ENCODE results near the gene ARHGEF26. TPM values are rescaled to one million over a fixed set of nuclear protein-coding genes. Genes with fewer than 3 reads are reported as not detected.

Gene ARHGEF26
- polyA plus RNA-seq, 1 donor (not counting 4 experiments of a cell fraction or from before 2014, with no cell fraction given): 2.2 TPM

DNA sequence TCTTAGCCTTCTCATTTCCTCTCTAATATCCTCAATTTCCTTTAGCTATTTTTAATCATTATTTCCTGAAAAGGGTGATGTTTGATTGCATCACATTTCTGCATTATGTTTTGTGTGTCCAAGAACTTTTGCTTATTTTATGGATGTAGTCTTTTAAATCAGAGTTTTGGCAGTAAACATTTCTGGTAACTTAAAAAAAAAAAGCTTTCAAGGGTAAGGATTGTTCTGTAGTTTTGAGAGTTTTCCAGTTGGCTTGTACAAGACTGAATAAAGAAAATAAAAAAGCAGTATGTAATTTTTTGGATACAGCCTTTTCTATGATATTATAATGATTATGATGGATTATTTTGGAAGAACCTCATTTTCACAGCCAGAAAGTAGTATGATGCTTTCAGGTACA, 103.7 kb downstream of the ARHGEF26 start:
- no peaks in the 10 kb centered on the region for H3K79me2 ChIP-seq (ENCODE audit: control insufficient read depth, insufficient read depth, low read length)
- FAIRE-seq (no peak), DNase-seq (ENCODE audit: low read depth, low spot score) (no peak)
- H3K9ac ChIP-seq (ENCODE audit: control insufficient read depth, extremely low read depth, insufficient read depth, low read length): no peak overlapping the region
- H3K27ac ChIP-seq (ENCODE audit: control insufficient read depth, insufficient read depth, low read length): no peak overlapping the region
- dilution Hi-C loops (cut with MboI; ENCODE audit: extremely low pct_ligation_motif_present, low sequenced_read_pairs): no loop called here
- peaks cover 0 to 2% of the 10 kb centered on the region in 2 experiments for H3K36me3 ChIP-seq (ENCODE audit: control insufficient read depth in 2 of 2, extremely low read depth in 1 of 2, insufficient read depth in 2 of 2, low read length in 2 of 2)
- no peak overlapping the region for H3K4me3 ChIP-seq (ENCODE audit: control insufficient read depth in 2 of 3, extremely low read depth in 1 of 3, insufficient read depth in 2 of 3, low read depth in 1 of 3, low read length in 3 of 3)
- H3K9me1 ChIP-seq (ENCODE audit: control insufficient read depth, extremely low read depth, insufficient read depth, low read length): no peaks in the 10 kb centered on the region
- no peak overlapping the region for H2AFZ ChIP-seq (ENCODE audit: control insufficient read depth, low read length)
- H3K27me3 ChIP-seq (ENCODE audit: control insufficient read depth, extremely low read depth, insufficient read depth, low read length): no peaks in the 10 kb centered on the region
- no peaks in the 10 kb centered on the region for H4K20me1 ChIP-seq (ENCODE audit: control insufficient read depth, extremely low read depth, insufficient read depth, low read length)
- no peak overlapping the region for H3K4me2 ChIP-seq (ENCODE audit: control insufficient read depth, extremely low read depth, insufficient read depth, low read depth, low read length)
- no peaks in the 10 kb centered on the region for H3K4me1 ChIP-seq (ENCODE audit: control insufficient read depth, extremely low read depth, insufficient read depth, low read length)
- no peak for TF ChIP-seq EZH2 (IDR thresholded peaks at IDR 0.05; ENCODE audit: low read length)
- no peak for TF ChIP-seq CTCF (optimal IDR thresholded peaks at IDR 0.05 in 1 of 3, IDR thresholded peaks at IDR 0.05 in 1 of 3, conservative IDR thresholded peaks at IDR 0.05 in 1 of 3; ENCODE audit: extremely low read depth in 1 of 3, insufficient read depth in 2 of 3, low read length in 3 of 3)
- H3K9me3 ChIP-seq (ENCODE audit: control insufficient read depth, low read depth, low read length): no peaks in the 10 kb centered on the region

DNA sequence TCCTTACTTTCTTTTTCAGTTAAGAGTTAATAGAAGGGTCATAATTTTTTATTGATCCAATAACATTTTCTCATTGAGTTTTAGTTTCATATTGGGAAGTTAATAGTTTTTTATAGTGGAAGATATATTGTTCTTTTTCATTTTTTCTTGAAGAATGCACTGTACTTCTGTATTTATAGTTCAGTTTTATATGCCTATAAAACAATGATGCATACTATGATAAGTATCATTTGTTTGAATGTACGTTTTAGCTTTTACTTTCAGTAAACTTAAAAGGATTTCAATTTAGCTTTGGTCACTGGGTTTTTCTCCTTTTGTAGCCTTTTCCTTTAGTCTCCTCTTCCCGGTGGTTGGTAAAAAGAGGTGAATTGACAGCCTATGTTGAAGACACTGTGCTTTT, 104.3 kb downstream of the ARHGEF26 start:
- no peak for FAIRE-seq
- TF ChIP-seq CTCF (optimal IDR thresholded peaks at IDR 0.05 in 1 of 3, IDR thresholded peaks at IDR 0.05 in 1 of 3, conservative IDR thresholded peaks at IDR 0.05 in 1 of 3; ENCODE audit: extremely low read depth in 1 of 3, insufficient read depth in 2 of 3, low read length in 3 of 3) (no peak), EZH2 (IDR thresholded peaks at IDR 0.05; ENCODE audit: low read length) (no peak)

More for the DNA sequence above, 104.3 kb downstream of the ARHGEF26 start:
- no peaks in the 10 kb centered on the region for H3K36me3 ChIP-seq (ENCODE audit: control insufficient read depth in 2 of 2, extremely low read depth in 1 of 2, insufficient read depth in 2 of 2, low read length in 2 of 2)
- no peaks in the 10 kb centered on the region for H3K9me1 ChIP-seq (ENCODE audit: control insufficient read depth, extremely low read depth, insufficient read depth, low read length)
- H3K27ac ChIP-seq (ENCODE audit: control insufficient read depth, insufficient read depth, low read length): no peak overlapping the region
- H3K9ac ChIP-seq (ENCODE audit: control insufficient read depth, extremely low read depth, insufficient read depth, low read length): no peak overlapping the region
- DNase-seq (ENCODE audit: low read depth, low spot score): no peak
- no peak overlapping the region for H3K4me2 ChIP-seq (ENCODE audit: control insufficient read depth, extremely low read depth, insufficient read depth, low read depth, low read length)
- H3K4me3 ChIP-seq (ENCODE audit: control insufficient read depth in 2 of 3, extremely low read depth in 1 of 3, insufficient read depth in 2 of 3, low read depth in 1 of 3, low read length in 3 of 3): no peak overlapping the region
- no peaks in the 10 kb centered on the region for H3K79me2 ChIP-seq (ENCODE audit: control insufficient read depth, insufficient read depth, low read length)
- H3K9me3 ChIP-seq (ENCODE audit: control insufficient read depth, low read depth, low read length): no peaks in the 10 kb centered on the region
- no peaks in the 10 kb centered on the region for H3K4me1 ChIP-seq (ENCODE audit: control insufficient read depth, extremely low read depth, insufficient read depth, low read length)
- no peaks in the 10 kb centered on the region for H4K20me1 ChIP-seq (ENCODE audit: control insufficient read depth, extremely low read depth, insufficient read depth, low read length)
- dilution Hi-C loops (cut with MboI; ENCODE audit: extremely low pct_ligation_motif_present, low sequenced_read_pairs): no loop called here
- no peaks in the 10 kb centered on the region for H3K27me3 ChIP-seq (ENCODE audit: control insufficient read depth, extremely low read depth, insufficient read depth, low read length)
- H2AFZ ChIP-seq (ENCODE audit: control insufficient read depth, low read length): no peak overlapping the region

All from keratinocyte (primary cell).